WI38 (cell line): ENCODE data around the gene DPH7.
"Not testable (repeated sequence)": the region's sequence is repeated elsewhere in the genome, so short reads cannot be mapped to it uniquely, and the experiment has no call there.

Experiments
- H3K4me3 ChIP-seq: 2 replicates; pipeline ENCODE4 v1.5.1; 2011; ENCODE audit warnings: low read depth, mild to moderate bottlenecking, control low read depth, low read length
- CTCF ChIP-seq: IDR thresholded peaks from 2 replicates; pipeline ENCODE4 v1.5.1; 2012; ENCODE audit warnings: low read depth, mild to moderate bottlenecking, control low read depth, low read length

DPH7 gene

GRCh38 chr9:137542486-137542885, 36.2 kb downstream of the DPH7 start:
- TF ChIP-seq CTCF: no peak

DNA sequence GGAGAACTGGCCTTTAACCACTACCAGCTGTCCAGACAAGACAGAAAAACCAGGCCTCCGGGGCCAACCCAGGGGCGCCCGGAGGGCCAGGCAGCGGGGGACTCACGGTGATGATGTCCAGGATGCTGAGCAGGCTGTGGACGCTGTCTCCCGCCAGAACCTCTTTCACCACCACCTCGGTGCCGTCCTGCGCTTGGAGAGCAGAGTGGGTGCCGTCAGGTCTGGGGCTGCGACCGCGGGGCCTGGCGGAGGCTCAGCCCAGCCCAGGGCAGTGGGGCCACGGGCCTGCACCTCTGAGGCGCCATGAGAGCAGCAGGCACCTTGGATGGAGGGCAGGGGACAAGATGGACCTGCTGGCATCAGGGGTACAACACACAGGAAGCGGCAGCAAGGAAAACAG, 38.2 kb downstream of the DPH7 start:
- TF ChIP-seq CTCF: no peak
- H3K4me3 ChIP-seq: no peak overlapping the region

More at GRCh38 chr9:137542486-137542885, 36.2 kb downstream of the DPH7 start:
- H3K4me3 ChIP-seq: no peak overlapping the region

GRCh38 chr9:137538058-137538457, 40.7 kb downstream of the DPH7 start:
- H3K4me3 ChIP-seq: no peak overlapping the region
- TF ChIP-seq CTCF: no peak

GRCh38 chr9:137536594-137537131, 42.1 kb downstream of the DPH7 start:
- not testable (repeated sequence) for H3K4me3 ChIP-seq

GRCh38 chr9:137535120-137535428, 43.7 kb downstream of the DPH7 start:
- no peak overlapping the region for H3K4me3 ChIP-seq
- TF ChIP-seq CTCF: no peak

DNA sequence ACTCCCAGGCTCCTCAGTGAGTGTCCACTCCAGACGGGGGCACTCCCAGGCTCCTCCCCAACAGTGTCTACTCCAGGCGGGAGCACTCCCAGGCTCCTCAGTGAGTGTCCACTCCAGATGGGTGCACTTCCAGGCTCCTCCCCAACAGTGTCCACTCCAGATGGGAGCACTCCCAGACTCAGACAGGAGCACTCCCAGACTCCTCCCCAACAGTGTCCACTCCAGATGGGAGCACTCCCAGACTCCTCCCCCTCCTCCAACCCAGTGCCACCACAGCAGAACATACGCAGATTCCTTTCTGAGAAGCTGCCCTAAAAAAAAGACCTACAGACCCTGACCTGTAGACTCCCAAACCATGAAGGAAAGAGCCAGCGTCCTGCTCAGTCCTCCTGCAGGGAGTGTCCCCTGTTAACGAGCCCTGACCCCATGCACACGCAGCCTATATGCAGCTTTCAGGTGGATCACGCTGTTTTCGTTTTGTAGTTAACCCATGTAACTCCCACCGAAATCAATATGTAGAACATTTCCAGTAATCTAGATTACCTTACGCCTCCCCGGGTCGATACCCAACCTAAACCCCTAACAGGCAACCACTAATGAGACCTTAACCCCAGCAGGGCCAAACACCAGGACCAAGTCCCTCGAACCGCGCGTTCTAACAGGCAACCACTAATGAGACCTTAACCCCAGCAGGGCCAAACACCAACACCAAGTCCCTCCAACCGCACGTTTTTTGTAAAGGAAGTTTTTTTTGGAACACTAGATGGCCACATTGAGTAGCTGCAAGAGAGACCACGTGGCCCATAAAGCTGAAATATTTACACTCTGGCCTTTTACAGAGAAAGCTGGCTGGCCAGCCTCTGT, 44.2 kb downstream of the DPH7 start:
- no peak overlapping the region for H3K4me3 ChIP-seq
- TF ChIP-seq CTCF: peak; percentile 67

DNA sequence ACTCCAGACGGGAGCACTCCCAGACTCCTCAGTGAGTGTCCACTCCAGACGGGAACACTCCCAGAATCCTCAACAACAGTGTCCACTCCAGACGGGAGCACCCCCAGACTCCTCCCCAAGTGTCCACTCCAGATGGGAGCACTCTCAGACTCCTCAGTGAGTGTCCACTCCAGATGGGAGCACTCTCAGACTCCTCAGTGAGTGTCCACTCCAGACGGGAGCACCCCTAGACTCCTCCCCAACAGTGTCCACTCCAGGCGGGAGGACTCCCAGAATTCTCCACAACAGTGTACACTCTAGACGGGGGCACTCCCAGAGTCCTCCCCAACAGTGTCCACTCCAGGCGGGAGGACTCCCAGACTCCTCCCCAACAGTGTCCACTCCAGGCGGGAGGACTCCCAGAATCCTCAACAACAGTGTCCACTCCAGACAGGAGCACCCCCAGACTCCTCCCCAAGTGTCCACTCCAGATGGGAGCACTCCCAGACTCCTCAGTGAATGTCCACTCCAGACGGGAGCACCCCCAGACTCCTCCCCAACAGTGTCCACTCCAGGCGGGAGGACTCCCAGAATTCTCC, 45.7 kb downstream of the DPH7 start:
- H3K4me3 ChIP-seq: not testable (repeated sequence)

DNA sequence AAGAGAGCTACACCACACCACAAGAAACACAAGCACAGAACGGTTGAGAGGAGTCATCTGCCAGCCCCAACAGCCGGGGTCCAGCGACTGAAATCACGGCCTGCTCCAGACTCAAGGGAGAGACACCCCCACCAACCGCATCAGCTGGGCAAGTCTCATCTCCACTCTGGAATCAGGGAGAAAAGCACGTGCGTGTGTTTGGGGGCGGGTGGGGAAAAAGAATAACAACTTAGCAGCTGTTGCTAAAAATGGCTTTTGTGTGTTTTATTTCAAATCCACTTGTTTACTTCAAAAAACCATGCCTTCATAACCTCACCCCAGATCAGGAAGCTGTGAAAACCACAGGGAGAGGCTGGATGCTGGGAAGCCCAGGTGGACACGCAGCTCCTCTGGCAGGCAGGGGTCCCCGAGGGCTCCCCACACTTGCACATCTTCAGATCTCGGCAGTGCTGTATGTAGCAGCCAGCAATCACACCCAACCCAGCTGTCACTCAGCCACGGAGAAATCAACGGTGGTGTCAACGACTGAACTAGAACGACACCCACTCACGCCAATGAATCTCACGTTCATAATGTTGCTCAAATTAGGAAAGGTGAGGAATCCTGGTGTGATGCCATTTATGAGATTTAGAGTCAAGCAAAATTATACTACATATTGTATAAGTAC, 47.5 kb downstream of the DPH7 start:
- no peak for TF ChIP-seq CTCF

More for the DNA sequence above, 47.5 kb downstream of the DPH7 start:
- H3K4me3 ChIP-seq: no peak overlapping the region
